ENCODE data around the gene NOPCHAP1.

- TF ChIP-seq CTCF (IDR thresholded peaks at IDR 0.05) (no peak), POLR2A (IDR thresholded peaks at IDR 0.05) (no peak)
These were observed 34.2 kb upstream of the NOPCHAP1 start for GRCh38 chr12:104951759-104952509.
